HG03060 (cell line): ENCODE measurements around the gene VAV3.

Experiments used
- ATAC-seq: cut with Tn5 transposase; IDR thresholded peaks from one replicate; pipeline ENCODE4 v1.9.1; 2021; ENCODE audit warnings: low read depth, moderate number of reproducible peaks; ENCODE audit not compliant: unreplicated experiment

VAV3 gene

GRCh38 chr1:107618539-107618938, 346.4 kb downstream of the VAV3 start:
- no peak for ATAC-seq

GRCh38 chr1:107617921-107618320, 347.1 kb downstream of the VAV3 start:
- no peak for ATAC-seq

- ATAC-seq: no peak
Observed at GRCh38 chr1:107617456-107617855, 347.5 kb downstream of the VAV3 start.

GRCh38 chr1:107609808-107610207, 355.2 kb downstream of the VAV3 start:
- no peak for ATAC-seq

GRCh38 chr1:107604825-107605224, 360.2 kb downstream of the VAV3 start:
- no peak for ATAC-seq

- ATAC-seq: no peak
Observed at GRCh38 chr1:107600607-107601160, 364.3 kb downstream of the VAV3 start.

GRCh38 chr1:107599220-107599619, 365.8 kb downstream of the VAV3 start:
- no peak for ATAC-seq

GRCh38 chr1:107597290-107597689, 367.7 kb downstream of the VAV3 start:
- no peak for ATAC-seq

GRCh38 chr1:107594536-107594935, 370.4 kb downstream of the VAV3 start:
- no peak for ATAC-seq

- no peak for ATAC-seq
Observed at GRCh38 chr1:107593501-107594209, 371.3 kb downstream of the VAV3 start.

- ATAC-seq: no peak
Observed at GRCh38 chr1:107590900-107591622, 373.9 kb downstream of the VAV3 start.

GRCh38 chr1:107590087-107590486, 374.9 kb downstream of the VAV3 start:
- no peak for ATAC-seq

- ATAC-seq: no peak
Observed at GRCh38 chr1:107588321-107588720, 376.7 kb downstream of the VAV3 start.

- no peak for ATAC-seq
Observed at GRCh38 chr1:107575226-107575625, 389.8 kb downstream of the VAV3 start.

- ATAC-seq: no peak
Observed at GRCh38 chr1:107574044-107574443, 390.9 kb downstream of the VAV3 start.

GRCh38 chr1:107572674-107573211, 392.2 kb downstream of the VAV3 start:
- no peak for ATAC-seq

GRCh38 chr1:107570768-107571167, 394.2 kb downstream of the VAV3 start:
- no peak for ATAC-seq

GRCh38 chr1:107563441-107563840, 401.5 kb downstream of the VAV3 start:
- ATAC-seq: no peak

GRCh38 chr1:107559881-107560280, 405.1 kb downstream of the VAV3 start:
- ATAC-seq: no peak

- no peak for ATAC-seq
Observed at GRCh38 chr1:107557095-107557494, 407.9 kb downstream of the VAV3 start.

- ATAC-seq: no peak
Observed at GRCh38 chr1:107555578-107555977, 409.4 kb downstream of the VAV3 start.

- ATAC-seq: no peak
Observed at GRCh38 chr1:107552781-107553180, 412.2 kb downstream of the VAV3 start.
